Glutamatergic neuron (in vitro differentiated cells): Measurements from ENCODE around the gene TOMM34. TPM values are rescaled to one million over a fixed set of nuclear protein-coding genes. Genes with fewer than 3 reads are reported as not detected.

Source experiments
- DNase-seq: peaks from one replicate; pipeline ENCODE4 v3.0.0; 2022
- H3K27ac Mint-ChIP-seq: one replicate; pipeline ENCODE4 v1.8.0; 2020; ENCODE audit warnings: mild to moderate bottlenecking, mixed read lengths, inconsistent platforms; ENCODE audit not compliant: unreplicated experiment
- H3K27me3 Mint-ChIP-seq: one replicate; pipeline ENCODE4 v1.8.0; 2020; ENCODE audit warnings: mild to moderate bottlenecking, moderate library complexity, mixed read lengths, inconsistent platforms; ENCODE audit not compliant: unreplicated experiment
- H3K36me3 Mint-ChIP-seq: one replicate; pipeline ENCODE4 v1.8.0; 2020; ENCODE audit warnings: mild to moderate bottlenecking, mixed read lengths, inconsistent platforms; ENCODE audit not compliant: unreplicated experiment
- H3K4me1 Mint-ChIP-seq: one replicate; pipeline ENCODE4 v1.8.0; 2020; ENCODE audit warnings: mild to moderate bottlenecking, low read depth, mixed read lengths, inconsistent platforms; ENCODE audit not compliant: unreplicated experiment
- H3K4me3 Mint-ChIP-seq: one replicate; pipeline ENCODE4 v1.8.0; 2020; ENCODE audit warnings: mild to moderate bottlenecking, mixed read lengths, inconsistent platforms; ENCODE audit not compliant: unreplicated experiment
- H3K9me3 Mint-ChIP-seq: one replicate; pipeline ENCODE4 v1.8.0; 2020; ENCODE audit warnings: mild to moderate bottlenecking, moderate library complexity, mixed read lengths, inconsistent platforms; ENCODE audit not compliant: unreplicated experiment
- total RNA-seq: library from RNA; stranded (reverse); fragmentation: NEBNext Ultra II Directional; extraction: Animal tissue kit (Norgen Biotek cat#: 25700); gene quantifications from one replicate; pipeline ENCODE4 v1.2.1, GENCODE V29; 2021; ENCODE audit not compliant: unreplicated experiment
- TF ChIP-seq, protein P1 (sequence below): fragments of 200-600 bp; sonication (generic); IDR thresholded peaks from one replicate; pipeline ENCODE4 v1.5.0; 2021; ENCODE audit not compliant: partially characterized antibody, unreplicated experiment

The TOMM34 gene
- total RNA-seq, 1 donor from 2014 or later: 10.8 TPM

DNA sequence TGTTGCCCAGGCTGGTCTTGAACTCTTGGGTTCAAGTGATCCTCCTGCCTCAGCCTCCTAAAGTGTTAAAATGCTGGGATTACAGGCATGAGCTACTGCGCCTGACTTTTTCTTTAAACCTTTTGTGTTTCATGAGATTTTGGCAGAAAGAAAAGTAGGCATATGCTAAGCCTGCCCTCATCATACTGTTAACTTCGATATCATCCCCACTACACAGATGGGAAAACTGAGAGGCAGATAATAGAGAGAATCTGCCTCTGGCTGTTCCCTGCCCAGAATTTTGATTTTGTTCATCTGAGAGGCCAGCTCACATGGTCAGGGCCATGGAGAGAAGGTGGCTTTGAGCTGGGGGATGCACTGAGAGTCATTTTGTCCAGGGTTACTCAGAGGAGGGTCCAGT is 42.8 kb downstream of the TOMM34 start:
- TF ChIP-seq, protein P1, sequence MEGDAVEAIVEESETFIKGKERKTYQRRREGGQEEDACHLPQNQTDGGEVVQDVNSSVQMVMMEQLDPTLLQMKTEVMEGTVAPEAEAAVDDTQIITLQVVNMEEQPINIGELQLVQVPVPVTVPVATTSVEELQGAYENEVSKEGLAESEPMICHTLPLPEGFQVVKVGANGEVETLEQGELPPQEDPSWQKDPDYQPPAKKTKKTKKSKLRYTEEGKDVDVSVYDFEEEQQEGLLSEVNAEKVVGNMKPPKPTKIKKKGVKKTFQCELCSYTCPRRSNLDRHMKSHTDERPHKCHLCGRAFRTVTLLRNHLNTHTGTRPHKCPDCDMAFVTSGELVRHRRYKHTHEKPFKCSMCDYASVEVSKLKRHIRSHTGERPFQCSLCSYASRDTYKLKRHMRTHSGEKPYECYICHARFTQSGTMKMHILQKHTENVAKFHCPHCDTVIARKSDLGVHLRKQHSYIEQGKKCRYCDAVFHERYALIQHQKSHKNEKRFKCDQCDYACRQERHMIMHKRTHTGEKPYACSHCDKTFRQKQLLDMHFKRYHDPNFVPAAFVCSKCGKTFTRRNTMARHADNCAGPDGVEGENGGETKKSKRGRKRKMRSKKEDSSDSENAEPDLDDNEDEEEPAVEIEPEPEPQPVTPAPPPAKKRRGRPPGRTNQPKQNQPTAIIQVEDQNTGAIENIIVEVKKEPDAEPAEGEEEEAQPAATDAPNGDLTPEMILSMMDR: no peak
- H3K9me3 Mint-ChIP-seq: no peaks in the 10 kb centered on the region
- H3K36me3 Mint-ChIP-seq: no peaks in the 10 kb centered on the region
- no peak overlapping the region for H3K4me3 Mint-ChIP-seq
- H3K4me1 Mint-ChIP-seq: no peaks in the 10 kb centered on the region
- no peak for DNase-seq
- H3K27me3 Mint-ChIP-seq: no peaks in the 10 kb centered on the region
- H3K27ac Mint-ChIP-seq: no peak overlapping the region

DNA sequence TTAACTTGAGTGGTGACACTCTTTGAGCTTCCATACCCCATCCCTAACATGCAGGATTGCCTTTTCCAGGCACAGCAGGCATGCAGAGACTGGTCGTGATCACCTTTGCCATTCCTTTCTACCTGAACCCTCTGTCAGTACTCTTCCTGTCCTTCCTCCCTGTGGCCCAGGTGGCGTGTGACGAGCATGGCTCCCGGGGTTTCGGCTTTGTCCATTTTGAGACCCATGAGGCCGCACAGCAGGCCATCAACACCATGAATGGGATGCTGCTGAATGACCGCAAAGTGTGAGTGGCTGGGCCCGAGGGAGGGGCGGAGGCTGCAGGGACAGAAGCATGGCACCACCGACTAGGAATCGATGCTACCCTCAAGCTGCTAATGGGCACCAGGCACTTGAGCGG is 43.6 kb downstream of the TOMM34 start:
- Mint-ChIP-seq H3K27ac (no peak overlapping the region), H3K4me1 (no peaks in the 10 kb centered on the region), H3K36me3 (no peaks in the 10 kb centered on the region), H3K27me3 (no peaks in the 10 kb centered on the region), H3K4me3 (no peak overlapping the region), H3K9me3 (no peaks in the 10 kb centered on the region)
- TF ChIP-seq, protein P1: no peak
- no peak for DNase-seq

DNA sequence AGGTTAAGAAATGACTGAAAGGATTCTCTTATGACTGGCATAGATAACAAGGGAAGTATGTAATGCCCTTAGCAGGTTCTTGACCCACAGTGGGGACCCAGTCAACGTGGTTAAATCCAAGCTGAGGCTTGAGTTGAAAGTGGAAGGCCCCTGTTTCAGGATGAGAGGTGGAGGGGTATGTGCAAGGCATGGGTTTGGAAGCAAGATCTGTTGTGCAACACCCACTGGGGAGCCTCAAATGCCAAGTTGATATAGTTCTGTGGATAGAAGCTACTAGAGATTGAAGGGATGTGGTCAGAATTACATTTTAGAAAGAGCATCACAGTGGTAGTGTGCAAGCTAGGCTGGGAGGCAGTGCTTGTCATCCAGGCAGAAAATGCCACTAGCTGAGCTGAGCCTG is 45.3 kb downstream of the TOMM34 start:
- no peak overlapping the region for H3K27ac Mint-ChIP-seq
- no peak overlapping the region for H3K4me3 Mint-ChIP-seq
- TF ChIP-seq, protein P1: no peak
- DNase-seq: no peak
- no peaks in the 10 kb centered on the region for H3K9me3 Mint-ChIP-seq
- peaks cover 2% of the 10 kb centered on the region for H3K27me3 Mint-ChIP-seq
- H3K4me1 Mint-ChIP-seq: no peaks in the 10 kb centered on the region
- H3K36me3 Mint-ChIP-seq: no peaks in the 10 kb centered on the region

DNA sequence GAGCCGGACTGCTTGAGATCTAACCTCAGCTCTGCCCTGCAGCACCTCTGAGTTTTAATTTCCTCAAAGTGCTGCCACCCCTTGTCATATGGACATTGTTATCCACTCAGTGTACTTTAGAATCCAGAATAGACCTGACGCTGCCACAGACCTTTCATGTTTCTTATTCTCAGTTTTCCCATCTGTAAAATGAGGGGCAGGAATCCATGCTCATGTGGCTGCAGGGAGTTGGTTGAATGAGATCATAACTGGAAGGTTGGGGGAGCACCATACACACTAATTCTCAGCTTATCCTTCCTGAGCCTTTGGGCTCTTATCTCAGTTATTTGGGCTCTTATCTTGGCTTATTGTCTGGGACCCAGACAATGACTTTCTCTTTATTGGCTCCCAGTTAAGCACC is 48.0 kb downstream of the TOMM34 start:
- Mint-ChIP-seq H3K4me3 (no peak overlapping the region), H3K36me3 (no peaks in the 10 kb centered on the region)

DNA sequence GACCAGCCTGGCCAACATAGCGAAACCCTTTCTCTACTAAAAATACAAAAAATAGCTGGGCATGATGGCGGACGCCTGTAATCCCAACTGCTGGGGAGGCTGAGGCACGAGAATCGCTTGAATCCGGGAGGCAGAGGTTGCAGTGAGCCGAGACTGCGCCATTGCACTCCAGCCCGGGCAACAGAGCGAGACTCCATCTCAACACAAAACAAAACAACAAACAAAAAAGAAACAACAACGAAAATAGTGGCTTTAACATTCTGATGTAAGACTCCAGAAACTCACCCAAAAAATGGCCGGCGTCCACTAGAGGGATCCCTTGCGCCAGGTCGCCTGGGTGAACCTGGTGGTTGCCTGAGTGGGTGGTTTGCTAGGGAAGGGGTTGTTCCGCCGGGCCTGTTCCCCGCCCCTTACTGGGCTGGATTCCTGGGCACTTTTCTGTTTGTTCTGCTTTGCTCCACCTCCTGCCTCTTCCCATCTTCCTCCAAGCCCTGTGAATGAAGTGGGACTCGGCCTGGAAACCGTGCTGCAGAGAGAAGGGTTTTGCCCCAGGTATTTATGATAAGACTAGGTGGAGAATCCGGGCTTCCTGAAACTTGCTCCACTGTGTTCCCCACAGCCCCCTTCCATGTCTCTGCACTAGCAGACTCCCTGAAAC is 48.8 kb downstream of the TOMM34 start:
- H3K36me3 Mint-ChIP-seq: no peaks in the 10 kb centered on the region
- TF ChIP-seq, protein P1: peak; percentile 60
- peak overlapping the region; percentile 59 for H3K4me3 Mint-ChIP-seq
- no peak overlapping the region for H3K27ac Mint-ChIP-seq
- no peaks in the 10 kb centered on the region for H3K9me3 Mint-ChIP-seq
- peaks cover 2% of the 10 kb centered on the region for H3K27me3 Mint-ChIP-seq
- peak; percentile 76 for DNase-seq
- peaks cover 17% of the 10 kb centered on the region for H3K4me1 Mint-ChIP-seq

More for the DNA sequence above, 48.0 kb downstream of the TOMM34 start:
- Mint-ChIP-seq H3K27me3 (peaks cover 2% of the 10 kb centered on the region), H3K27ac (no peak overlapping the region), H3K4me1 (peaks cover 17% of the 10 kb centered on the region), H3K9me3 (no peaks in the 10 kb centered on the region)
- TF ChIP-seq, protein P1: no peak
- DNase-seq: no peak
